ENCODE data around the gene FBN1.

FBN1 gene

GRCh38 chr15:48466820-48467219, 178.7 kb downstream of the FBN1 start:
- H3K4me3 ChIP-seq (replicated peaks; ENCODE audit: low read depth, low read length), result no peak overlapping the region
- no peak for TF ChIP-seq CTCF (IDR thresholded peaks at IDR 0.05; ENCODE audit: low read length, missing control alignments)
- no peak for DNase-seq (ENCODE audit: low read depth)

GRCh38 chr15:48466079-48466478, 179.4 kb downstream of the FBN1 start:
- DNase-seq (ENCODE audit: low read depth), result no peak
- H3K4me3 ChIP-seq (replicated peaks; ENCODE audit: low read depth, low read length), result no peak overlapping the region
- no peak for TF ChIP-seq CTCF (IDR thresholded peaks at IDR 0.05; ENCODE audit: low read length, missing control alignments)

DNA sequence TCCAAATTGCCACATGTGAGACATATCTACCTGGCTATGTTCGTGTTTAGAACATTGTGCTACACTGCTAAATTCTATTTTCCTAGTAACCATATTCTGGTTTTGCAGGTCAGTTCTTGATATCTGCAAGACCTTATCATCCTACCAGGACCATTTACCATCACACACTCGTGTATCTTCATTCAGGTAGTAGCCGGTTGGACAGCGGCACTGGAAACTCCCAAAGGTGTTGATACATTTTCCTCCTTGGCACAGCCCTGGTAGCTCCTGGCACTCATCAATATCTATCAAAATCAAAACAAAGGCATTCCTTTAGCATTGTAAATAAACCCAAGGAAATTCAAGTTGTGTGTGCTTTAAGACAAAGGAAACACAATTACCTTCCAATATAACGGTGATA, 180.1 kb downstream of the FBN1 start:
- H3K4me3 ChIP-seq (replicated peaks; ENCODE audit: low read depth, low read length), result no peak overlapping the region
- TF ChIP-seq CTCF (IDR thresholded peaks at IDR 0.05; ENCODE audit: low read length, missing control alignments), result no peak
- DNase-seq (ENCODE audit: low read depth), result no peak

- no peak for TF ChIP-seq CTCF (IDR thresholded peaks at IDR 0.05; ENCODE audit: low read length, missing control alignments)
These were observed 182.1 kb downstream of the FBN1 start for GRCh38 chr15:48463366-48463880.

DNA sequence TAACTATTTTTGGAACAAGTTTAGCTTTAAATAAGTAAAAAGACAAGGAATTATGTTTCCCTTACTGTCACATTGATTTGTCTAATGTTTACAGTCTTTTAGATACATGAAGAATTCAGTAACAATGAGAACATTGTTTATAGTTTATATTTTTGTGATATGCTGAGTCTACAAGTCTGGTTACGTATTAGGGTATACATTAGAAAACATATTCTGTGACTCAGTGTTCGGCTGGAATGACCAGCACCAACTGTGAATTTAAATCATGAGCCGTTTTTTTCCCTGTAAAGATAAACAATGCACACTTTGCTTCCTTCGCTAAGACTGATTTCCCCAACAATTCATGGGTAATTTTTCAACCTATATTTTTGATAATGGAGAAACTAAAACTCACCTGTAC, 182.8 kb downstream of the FBN1 start:
- no peak for DNase-seq (ENCODE audit: low read depth)
- no peak for TF ChIP-seq CTCF (IDR thresholded peaks at IDR 0.05; ENCODE audit: low read length, missing control alignments)
- H3K4me3 ChIP-seq (replicated peaks; ENCODE audit: low read depth, low read length), result no peak overlapping the region

More at GRCh38 chr15:48463366-48463880, 182.1 kb downstream of the FBN1 start:
- no peak for DNase-seq (ENCODE audit: low read depth)
- no peak overlapping the region for H3K4me3 ChIP-seq (replicated peaks; ENCODE audit: low read depth, low read length)

- TF ChIP-seq CTCF (IDR thresholded peaks at IDR 0.05; ENCODE audit: low read length, missing control alignments), result peak; percentile 2
- peak; percentile 62 for DNase-seq (ENCODE audit: low read depth)
- H3K4me3 ChIP-seq (replicated peaks; ENCODE audit: low read depth, low read length), result no peak overlapping the region
These were observed 185.7 kb downstream of the FBN1 start for GRCh38 chr15:48459571-48460442.

All from fibroblast of pulmonary artery (primary cell).